ENCODE data around the gene ITGB2.
"Not testable (repeated sequence)": the region's sequence is repeated elsewhere in the genome, so short reads cannot be mapped to it uniquely, and the experiment has no call there.

The ITGB2 gene

DNA sequence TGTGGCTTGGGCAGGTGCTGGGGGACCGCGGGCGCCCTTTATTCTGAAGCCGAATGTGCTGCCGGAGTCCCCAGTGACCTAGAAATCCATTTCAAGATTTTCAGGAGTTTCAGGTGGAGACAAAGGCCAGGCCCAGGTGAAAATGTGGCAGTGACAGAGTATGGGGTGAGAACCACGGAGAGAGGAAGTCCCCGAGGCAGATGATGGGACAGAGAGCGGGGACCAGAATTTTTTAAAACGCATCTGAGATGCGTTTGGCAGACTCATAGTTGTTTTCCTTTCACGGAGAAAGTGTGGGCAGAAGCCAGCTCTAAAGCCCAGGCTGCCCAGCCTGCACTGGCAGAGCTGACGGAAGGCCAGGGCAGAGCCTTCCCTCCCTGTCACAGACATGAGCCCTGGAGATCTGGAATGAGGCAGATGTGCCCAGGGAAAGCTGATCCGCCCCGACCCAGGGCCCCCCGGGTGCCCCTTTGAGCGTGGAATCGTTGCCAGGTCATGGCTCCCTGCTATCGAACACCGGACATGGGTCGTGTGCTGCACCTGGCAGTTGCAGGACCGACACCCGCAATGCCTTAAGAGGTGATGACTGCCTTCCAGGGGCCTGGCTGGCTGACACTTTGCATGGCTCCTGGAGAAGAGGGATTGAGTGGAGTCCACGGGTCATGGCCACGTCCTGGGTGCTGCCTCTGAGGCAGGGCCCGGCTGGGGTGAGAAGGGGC lies 12.7 kb upstream of the ITGB2 start:
- in situ Hi-C loops (cut with HindIII; ENCODE audit: low pct_unique_long_range_greater_than_20kb, low sequenced_read_pairs) = no loop called here

DNA sequence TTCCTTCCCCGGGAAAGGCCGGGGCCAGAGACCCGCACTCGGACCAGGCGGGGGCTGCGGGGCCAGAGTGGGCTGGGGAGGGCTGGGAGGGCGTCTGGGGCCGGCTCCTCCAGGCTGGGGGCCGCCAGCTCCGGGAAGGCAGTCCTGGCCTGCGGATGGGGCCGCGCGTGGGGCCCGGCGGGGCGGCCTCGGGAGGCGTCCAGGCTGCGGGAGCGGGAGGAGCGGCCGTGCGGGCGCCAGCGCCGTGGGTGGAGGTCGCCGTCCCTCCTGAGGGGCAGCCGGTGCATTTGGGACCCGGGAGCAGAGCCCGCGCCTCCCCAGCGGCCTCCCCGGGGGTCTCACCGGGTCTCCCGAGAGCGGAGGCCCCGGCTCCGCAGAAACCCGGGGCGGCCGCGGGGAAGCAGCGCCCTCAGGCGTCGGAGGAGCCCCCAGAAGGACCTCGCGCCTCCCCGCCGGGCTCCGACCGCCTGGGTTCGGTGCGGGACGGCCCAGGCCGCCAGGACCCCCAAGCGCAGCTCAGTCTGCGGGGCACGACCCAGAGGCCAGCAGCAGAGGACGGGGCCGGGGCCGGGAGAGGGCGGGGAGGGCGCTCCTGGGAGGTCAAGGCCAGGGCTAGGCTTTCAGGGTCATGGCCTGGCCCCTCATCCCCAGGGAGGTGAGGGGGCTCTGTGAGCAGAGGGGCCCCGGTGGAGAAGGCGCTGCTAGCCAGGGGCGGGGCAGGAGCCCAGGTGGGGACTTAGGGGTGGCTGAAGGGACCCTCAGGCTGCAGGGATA lies 11.9 kb upstream of the ITGB2 start:
- in situ Hi-C loops (cut with HindIII; ENCODE audit: low pct_unique_long_range_greater_than_20kb, low sequenced_read_pairs) = no loop called here
- DNase-seq (ENCODE audit: low read depth in 1 of 2, low spot score in 1 of 2) = no peak
- no peak for TF ChIP-seq JUND (IDR thresholded peaks at IDR 0.05; ENCODE audit: low read depth)

More for the DNA sequence above, 12.7 kb upstream of the ITGB2 start:
- no peak for DNase-seq (ENCODE audit: low read depth in 1 of 2, low spot score in 1 of 2)
- TF ChIP-seq JUND (IDR thresholded peaks at IDR 0.05; ENCODE audit: low read depth) = no peak

DNA sequence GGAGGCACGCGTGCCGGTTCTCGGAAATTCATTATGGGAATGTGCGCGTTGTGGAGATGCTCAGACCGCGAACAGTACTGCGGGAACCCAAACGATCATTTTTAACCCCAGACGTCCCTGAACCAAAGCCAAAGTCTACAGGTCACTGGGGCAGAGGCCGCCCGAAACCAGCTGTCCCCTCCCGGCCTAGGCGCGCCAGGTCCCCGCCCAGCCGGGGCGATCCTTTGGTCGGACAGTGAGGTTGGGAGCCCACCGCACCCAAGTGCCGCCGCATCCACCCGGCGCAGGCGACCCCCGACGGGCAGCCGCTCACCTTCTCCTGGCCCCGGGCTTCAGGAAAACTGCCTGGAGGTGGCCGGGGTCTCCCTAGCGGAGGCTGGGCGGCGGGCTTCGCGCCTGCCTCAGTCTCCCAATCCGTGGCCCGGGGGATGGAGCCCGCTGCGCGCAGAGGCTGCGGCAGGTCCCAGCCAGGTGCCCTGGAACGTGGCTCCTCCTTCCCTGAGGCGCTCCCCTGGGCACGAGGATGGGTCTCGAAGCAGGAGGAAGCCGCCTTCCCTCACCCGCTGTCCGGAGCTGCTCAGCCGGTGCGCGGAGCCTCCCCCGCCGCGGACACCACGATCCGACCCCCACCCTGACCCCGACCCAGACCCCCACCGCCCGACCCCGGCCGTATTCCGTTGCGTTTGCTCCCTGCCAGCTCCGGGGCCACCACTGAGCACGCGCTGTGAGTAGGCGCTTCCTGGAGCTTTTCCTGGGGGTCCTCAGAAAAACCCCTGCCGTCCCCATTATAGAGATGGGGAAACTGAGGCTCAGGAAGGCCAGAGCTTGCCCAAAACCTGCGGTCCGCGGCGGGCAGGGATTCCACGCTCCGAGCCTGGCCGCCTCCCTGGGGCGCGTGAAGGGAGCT lies 11.1 kb upstream of the ITGB2 start:
- TF ChIP-seq JUND (IDR thresholded peaks at IDR 0.05; ENCODE audit: low read depth) = no peak
- no peak for DNase-seq (ENCODE audit: low read depth in 1 of 2, low spot score in 1 of 2)

DNA sequence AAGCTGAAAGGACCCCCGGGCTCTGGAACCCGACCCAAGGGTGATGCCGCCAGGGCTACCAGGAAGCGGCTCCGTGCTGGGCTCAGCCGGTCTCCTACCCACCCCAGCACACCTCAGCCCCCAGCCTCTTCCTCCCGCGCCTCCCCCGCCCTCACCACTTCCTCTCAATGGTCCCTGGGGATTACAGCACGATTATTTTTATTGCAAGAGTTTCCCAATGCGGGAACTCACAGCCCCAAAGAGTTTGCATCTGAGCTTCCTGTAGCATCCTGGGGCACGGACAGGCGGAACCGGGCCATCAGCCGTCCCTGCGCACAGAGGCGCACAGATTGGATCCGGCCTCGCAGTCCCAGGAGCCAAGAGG lies 10.4 kb upstream of the ITGB2 start:
- no peak for TF ChIP-seq JUND (IDR thresholded peaks at IDR 0.05; ENCODE audit: low read depth)
- in situ Hi-C loops (cut with HindIII; ENCODE audit: low pct_unique_long_range_greater_than_20kb, low sequenced_read_pairs) = no loop called here
- no peak for DNase-seq (ENCODE audit: low read depth in 1 of 2, low spot score in 1 of 2)

More for the DNA sequence above, 11.1 kb upstream of the ITGB2 start:
- in situ Hi-C loops (cut with HindIII; ENCODE audit: low pct_unique_long_range_greater_than_20kb, low sequenced_read_pairs) = no loop called here

DNA sequence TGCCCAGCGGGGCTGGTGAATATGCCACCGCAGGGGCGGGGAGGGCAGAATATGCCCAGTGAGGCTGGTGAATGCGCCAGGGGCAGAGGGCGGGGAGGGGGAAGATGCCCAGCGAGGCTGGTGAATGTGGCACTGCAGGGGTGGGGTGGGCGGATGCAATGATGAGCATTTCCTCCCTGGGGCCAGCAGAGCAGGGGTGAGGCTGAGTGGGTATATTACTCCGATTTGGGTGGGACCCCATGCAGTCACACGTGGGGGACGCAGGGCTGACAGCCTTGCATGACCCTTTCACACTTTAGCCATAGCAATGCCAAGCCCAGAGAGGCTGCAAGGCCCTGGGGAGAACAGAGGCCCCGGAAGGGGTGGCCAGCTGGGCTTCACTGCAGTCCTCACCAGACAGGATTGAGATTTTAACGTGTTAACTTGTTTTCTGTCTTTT lies 9.9 kb upstream of the ITGB2 start:
- no peak for TF ChIP-seq JUND (IDR thresholded peaks at IDR 0.05; ENCODE audit: low read depth)
- in situ Hi-C loops (cut with HindIII; ENCODE audit: low pct_unique_long_range_greater_than_20kb, low sequenced_read_pairs) = no loop called here
- DNase-seq (ENCODE audit: low read depth in 1 of 2, low spot score in 1 of 2) = no peak

DNA sequence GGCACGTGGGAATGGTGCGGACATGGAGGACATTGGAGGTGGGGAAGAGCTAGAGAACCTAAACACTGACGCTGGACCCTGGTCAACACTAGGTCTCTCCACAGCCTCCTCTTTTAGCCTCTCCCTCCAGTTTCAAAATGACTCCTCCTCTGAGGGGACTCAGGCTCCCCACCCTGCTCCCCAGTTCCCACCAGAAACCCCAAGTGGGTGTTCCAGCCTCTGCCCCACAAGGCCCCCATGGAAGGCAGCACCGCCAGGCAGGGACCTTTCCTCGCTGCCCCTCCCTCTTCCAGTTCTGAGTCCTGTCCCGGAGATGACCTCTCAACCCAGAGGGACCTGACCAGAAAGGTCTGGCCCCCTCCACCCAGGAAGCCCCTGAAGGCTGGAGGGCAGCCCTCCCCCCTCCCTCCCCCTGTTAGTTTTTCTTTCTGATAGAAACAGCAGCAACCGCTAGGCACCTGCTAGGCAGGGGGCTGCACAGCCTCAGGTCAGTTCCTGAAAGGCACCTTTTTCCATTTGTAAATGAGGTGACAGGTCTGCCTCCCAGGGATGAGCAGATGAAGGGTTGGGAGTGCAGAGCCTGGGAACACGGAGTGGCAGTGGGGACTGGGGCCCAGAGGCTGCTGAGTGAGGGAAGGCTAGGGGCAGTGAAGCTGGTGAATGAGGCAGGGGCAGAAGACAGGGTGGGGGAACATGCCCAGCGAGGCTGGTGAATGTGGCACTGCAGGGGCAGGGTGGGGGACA lies 9.3 kb upstream of the ITGB2 start:
- no peak for TF ChIP-seq JUND (IDR thresholded peaks at IDR 0.05; ENCODE audit: low read depth)
- in situ Hi-C loops (cut with HindIII; ENCODE audit: low pct_unique_long_range_greater_than_20kb, low sequenced_read_pairs) = no loop called here
- no peak for DNase-seq (ENCODE audit: low read depth in 1 of 2, low spot score in 1 of 2)

DNA sequence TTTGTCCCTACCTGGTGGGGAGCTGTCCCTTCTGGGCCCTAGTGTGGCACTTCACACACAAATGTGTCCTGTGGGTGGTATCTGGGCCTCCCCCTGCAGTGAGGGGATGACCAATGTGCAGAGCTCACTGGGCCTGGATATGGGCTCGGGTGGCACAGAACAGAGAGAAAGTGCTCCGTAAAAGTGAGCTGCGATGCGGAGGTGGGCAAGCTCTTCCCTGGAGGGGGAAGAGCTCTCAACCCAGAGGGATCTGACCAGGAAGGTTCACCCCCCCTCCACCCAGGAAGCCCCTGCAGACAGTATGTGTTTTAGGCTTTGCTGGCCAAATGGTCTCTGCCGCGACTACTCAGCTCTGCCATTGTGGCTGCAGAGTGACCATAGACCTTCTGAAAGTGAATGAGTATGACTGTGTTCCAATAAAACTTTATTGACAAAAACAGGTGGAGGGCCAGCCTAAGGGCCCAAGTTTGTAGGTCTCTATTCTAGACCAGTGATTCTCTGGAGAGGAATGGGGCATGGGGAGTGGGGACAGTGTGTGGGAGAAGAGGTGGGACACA lies 8.6 kb upstream of the ITGB2 start:
- no peak for DNase-seq (ENCODE audit: low read depth in 1 of 2, low spot score in 1 of 2)
- in situ Hi-C loops (cut with HindIII; ENCODE audit: low pct_unique_long_range_greater_than_20kb, low sequenced_read_pairs) = no loop called here
- no peak for TF ChIP-seq JUND (IDR thresholded peaks at IDR 0.05; ENCODE audit: low read depth)

DNA sequence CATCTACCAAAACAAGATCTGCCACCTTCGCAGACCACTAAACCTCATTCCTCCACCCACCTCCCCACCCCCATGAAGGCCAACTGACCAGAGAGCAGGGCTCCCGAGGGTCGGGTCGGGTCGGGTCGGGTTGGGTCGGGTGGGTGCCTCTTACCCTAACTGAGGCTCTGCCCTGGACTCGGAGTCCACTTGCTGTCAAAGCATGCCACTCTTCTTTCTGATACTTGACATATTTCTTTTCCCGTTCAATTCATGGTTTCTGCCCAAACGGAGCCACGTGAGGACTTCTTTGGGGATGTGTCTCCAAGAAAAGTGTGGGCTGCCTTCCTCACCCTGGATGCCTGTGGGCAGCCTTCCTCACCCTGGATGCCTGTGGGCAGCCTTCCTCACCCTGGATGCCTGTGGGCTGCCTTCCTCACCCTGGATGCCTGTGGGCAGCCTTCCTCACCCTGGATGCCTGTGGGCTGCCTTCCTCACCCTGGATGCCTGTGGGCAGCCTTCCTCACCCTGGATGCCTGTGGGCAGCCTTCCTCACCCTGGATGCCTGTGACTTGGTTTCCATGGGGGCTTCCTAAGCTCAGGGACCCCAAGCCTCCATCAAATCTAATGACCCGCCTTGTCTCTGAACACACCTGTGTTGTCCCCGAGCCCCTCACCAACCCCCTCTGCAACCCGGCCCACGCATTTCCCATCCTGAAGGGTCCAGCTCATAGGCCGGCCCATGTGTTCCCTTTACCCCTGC lies 8.0 kb upstream of the ITGB2 start:
- DNase-seq (ENCODE audit: low read depth in 1 of 2, low spot score in 1 of 2) = peak in 1 of 2 experiments; percentile 47
- in situ Hi-C loops (cut with HindIII; ENCODE audit: low pct_unique_long_range_greater_than_20kb, low sequenced_read_pairs) = not testable (repeated sequence)

DNA sequence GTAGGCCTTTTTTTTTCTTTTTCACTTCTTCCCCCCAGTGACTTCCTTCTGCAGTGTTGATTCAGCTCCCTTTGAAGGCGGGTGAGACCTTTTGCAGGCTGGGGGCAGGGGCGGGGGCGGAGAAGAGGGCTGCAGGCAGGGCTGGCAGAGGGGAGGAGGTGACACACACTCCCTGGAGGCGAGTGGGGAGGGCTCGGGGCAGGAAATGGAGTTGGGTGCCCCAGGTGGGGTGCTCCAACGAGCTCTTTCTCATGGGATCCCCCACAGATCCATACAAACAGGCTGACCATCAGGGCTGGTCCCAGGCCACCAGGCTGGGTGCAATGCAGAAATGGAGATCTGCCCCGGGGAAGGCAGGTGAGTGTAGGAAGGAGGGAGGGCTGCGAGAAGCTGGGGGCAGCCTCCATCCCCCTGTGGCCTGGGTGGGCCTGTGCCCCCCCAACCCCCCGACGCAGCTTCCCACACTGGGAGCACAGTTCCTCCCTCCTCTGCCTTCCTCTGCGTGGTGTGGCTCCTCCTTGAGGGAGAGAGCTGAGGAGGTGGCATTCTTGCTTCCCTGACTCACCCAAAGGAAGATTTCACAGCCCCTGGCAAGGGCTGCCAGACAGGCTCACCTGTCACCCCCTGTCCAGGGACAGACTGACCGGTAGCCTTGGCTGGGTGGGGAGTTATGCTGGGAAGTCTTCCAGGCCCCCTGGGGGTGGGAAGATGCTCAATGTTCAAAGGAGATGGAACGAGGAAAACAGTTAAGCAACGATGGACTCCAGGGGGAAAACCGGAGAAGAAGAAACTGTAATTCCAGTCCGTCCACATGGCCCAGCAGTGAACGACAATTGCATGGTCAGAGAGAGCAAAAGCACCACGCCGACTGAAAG lies 7.1 kb upstream of the ITGB2 start:
- no peak for TF ChIP-seq JUND (IDR thresholded peaks at IDR 0.05; ENCODE audit: low read depth)
- in situ Hi-C loops (cut with HindIII; ENCODE audit: low pct_unique_long_range_greater_than_20kb, low sequenced_read_pairs) = no loop called here
- peak; percentile 65 to 79 for DNase-seq (ENCODE audit: low read depth in 1 of 2, low spot score in 1 of 2)

DNA sequence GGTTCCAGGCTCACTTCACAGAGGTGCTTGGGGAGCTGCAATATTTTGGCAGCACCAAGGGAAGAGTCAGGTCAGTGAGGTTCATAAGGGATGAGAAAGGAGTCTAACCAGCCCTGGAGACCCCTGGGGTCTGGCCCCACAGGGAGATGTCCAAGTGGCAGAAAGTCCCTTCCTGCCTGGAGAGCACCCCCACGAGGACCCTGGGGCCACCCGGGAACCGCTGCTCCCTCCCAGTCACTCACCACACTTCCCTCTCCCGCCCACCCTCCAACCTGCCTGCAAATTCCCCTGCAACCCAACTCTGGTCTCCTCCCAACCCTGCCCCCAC lies 6.5 kb upstream of the ITGB2 start:
- DNase-seq (ENCODE audit: low read depth in 1 of 2, low spot score in 1 of 2) = no peak
- in situ Hi-C loops (cut with HindIII; ENCODE audit: low pct_unique_long_range_greater_than_20kb, low sequenced_read_pairs) = no loop called here
- TF ChIP-seq JUND (IDR thresholded peaks at IDR 0.05; ENCODE audit: low read depth) = no peak
